Activated CD8-positive, alpha-beta memory T cell treated with anti-CD3 and anti-CD28 coated beads, Interleukin-2, amount 10 ng/mL, durations not matched to agents 7 days and 5 days (primary cell): ENCODE results near the gene TMPRSS6. TPM values are rescaled to one million over a fixed set of nuclear protein-coding genes. Genes with fewer than 3 reads are reported as not detected.
A peak's percentile ranks its signal among the peaks of the same experiment; 100 is the strongest.

Experiments
- ATAC-seq: fragments of 150-1000 bp; cut with Tn5 transposase; one replicate; pipeline ENCODE4 v1.10.0; 2021; ENCODE audit warnings: moderate library complexity
- CTCF ChIA-PET: fragments of 350-600 bp; sonication (Branson Sonifier 250); formaldehyde crosslinking; loops from one replicate; lab custom pipeline; 2021; ENCODE audit warnings: antibody characterized with exemption; lab: Charles Lee
- DNase-seq: peaks from one replicate; pipeline ENCODE4 v3.0.0-alpha.2; 2020
- H3K27ac Mint-ChIP-seq: one replicate; pipeline ENCODE4 v1.8.0; 2021; ENCODE audit warnings: mild to moderate bottlenecking, mixed read lengths
- H3K27me3 Mint-ChIP-seq: one replicate; pipeline ENCODE4 v1.8.0; 2021; ENCODE audit warnings: mixed read lengths
- H3K36me3 Mint-ChIP-seq: one replicate; pipeline ENCODE4 v1.8.0; 2021; ENCODE audit warnings: mild to moderate bottlenecking, mixed read lengths
- H3K4me1 Mint-ChIP-seq: one replicate; pipeline ENCODE4 v1.8.0; 2021; ENCODE audit warnings: mixed read lengths
- H3K4me3 Mint-ChIP-seq: one replicate; pipeline ENCODE4 v1.8.0; 2021; ENCODE audit warnings: mild to moderate bottlenecking, moderate library complexity, mixed read lengths
- H3K9me3 Mint-ChIP-seq: one replicate; pipeline ENCODE4 v1.8.0; 2022; ENCODE audit warnings: low read depth, mixed read lengths
- total RNA-seq, 2 experiments: library from RNA; stranded (reverse); gene quantifications; one replicate each; pipeline ENCODE4 v1.2.3, GENCODE V29; 2021

The TMPRSS6 gene
- total RNA-seq, 2 experiments from 2014 or later: 1.3 to 3.3 TPM

DNA sequence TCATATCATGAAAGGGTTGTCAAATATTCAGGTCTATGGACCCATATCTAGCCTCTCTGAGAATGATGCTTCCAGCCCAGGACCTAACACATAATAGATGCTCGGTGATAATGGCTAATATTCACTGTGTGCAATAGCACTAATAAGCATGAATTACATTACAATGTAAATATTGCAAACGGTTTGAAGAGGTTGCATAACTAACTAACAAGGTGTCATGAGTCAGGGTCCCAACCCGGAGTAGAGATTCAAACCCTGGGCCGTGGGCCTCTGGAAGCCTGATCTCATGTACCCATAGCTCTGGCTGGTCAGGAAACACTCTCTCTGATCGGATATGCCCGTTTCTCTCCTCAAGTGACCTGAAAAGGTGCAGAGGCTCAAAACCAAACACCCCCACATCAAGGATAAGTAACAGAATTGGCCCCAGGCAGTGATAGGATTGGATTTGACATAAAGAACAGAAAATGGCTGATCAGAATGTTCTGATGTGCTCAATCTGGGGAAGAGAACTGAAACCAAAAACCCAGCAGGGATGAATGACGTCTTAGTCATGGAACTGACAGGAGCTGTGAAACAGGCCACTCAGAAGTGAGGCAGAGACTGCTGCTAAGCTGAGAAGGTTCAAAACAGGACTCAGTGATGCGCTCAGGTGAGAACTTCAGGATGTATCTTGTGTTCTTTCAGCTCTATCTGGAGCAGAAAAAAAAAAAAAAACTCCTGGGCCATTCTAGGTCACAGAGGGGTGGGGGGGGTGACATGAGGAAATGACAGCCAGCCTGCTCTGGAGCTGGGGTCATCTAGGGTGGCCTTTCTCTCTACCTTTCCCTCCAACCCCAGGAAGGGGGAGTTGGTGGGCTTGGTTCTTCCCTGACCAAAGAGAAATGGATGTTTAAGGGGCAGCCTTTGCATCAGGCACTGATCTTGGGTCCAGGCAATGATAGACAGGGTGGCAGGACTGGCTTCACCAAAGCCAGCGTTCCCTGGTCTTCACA lies 64.6 kb downstream of the TMPRSS6 start:
- Mint-ChIP-seq H3K4me3 (no peak overlapping the region), H3K9me3 (no peaks in the 10 kb centered on the region), H3K27me3 (peaks cover 11% of the 10 kb centered on the region), H3K36me3 (no peaks in the 10 kb centered on the region), H3K4me1 (peaks cover 26% of the 10 kb centered on the region), H3K27ac (no peak overlapping the region)
- ATAC-seq (no peak), DNase-seq (no peak)
- CTCF ChIA-PET: interaction anchor here (0.6 to 5.5 kb wide), 29 partner anchors 13 to 516 kb away, joined by 3 to 48 read pairs (median 4); partner anchors contain the start of genes EIF3D, MPST, RAC2 and TST

DNA sequence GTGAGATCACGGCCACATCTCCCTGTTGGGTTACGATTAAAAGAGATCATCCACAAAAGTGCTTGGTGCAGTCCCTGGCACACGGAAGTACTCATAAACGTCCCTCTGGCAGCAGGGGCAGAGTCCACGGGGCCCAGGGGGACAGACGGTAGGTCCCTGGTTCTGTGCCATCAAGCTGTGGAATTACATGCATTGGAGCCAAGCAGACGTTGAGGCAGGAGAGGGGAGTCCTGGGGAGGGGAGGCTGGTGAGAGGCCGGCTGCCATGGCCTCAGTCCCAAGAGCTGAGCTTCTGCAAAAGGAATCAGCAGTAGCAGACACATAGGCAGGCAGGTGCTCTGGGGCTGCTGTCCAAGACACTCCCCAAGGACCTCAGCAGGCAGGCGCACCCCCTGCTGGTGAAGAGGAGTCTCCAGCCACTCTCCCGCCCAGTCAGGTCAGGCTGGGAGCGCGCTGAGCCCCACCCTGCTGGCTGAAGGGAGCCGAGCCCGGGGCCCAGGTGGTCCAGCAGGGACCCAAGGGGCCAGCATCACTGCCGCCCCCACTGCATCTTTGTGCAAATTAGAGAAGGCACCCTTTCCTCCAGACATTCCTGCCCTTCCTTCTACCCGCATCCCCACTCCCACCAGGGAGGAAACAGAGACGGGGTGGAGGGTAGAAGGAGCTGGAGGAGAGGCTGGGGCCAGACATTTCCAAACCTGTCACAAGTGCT lies 65.5 kb downstream of the TMPRSS6 start:
- Mint-ChIP-seq H3K36me3 (no peaks in the 10 kb centered on the region), H3K9me3 (no peaks in the 10 kb centered on the region), H3K27ac (no peak overlapping the region), H3K27me3 (peaks cover 20% of the 10 kb centered on the region), H3K4me1 (peaks cover 26% of the 10 kb centered on the region), H3K4me3 (no peak overlapping the region)
- ATAC-seq (peak; percentile 92), DNase-seq (peak; percentile 78)
- CTCF ChIA-PET: interaction anchor here (0.6 to 5.5 kb wide), 30 partner anchors 8 to 287 kb away, joined by 3 to 48 read pairs (median 4); partner anchors contain the start of genes KCTD17, MPST, RAC2 and TST

DNA sequence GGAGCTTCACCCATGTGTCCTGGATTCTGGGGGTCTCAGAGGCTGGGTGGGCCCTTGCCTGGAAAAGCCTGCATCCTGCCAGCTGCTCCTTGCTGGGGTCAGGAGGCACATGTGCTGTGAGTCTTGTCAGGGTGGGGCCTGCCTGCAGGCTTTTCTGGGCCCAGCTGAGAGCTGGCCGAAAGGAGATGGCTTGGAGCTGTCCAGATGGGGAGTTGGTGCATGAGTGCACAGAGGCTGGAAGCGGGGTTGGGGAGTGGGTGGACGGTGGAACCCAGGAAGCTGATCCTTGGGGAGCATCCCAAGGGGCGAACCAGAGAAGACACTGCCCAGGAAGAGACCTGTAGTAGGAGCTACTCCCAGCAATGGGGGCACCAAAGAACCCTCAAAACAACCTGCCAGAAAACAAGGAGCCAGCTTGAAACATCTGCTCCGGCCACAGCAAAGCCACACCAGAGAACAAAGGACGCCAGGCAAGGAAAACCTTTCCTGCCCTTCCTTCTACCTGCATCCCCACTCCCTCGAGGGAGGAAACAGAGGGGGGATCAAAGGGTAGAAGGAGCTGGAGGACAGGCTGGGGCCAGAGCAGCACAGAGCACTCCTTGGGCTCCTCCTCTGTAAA lies 66.2 kb downstream of the TMPRSS6 start:
- H3K9me3 Mint-ChIP-seq: no peaks in the 10 kb centered on the region
- H3K36me3 Mint-ChIP-seq: no peaks in the 10 kb centered on the region
- ATAC-seq (no peak), DNase-seq (no peak)
- peaks cover 26% of the 10 kb centered on the region for H3K4me1 Mint-ChIP-seq
- no peak overlapping the region for H3K27ac Mint-ChIP-seq
- H3K4me3 Mint-ChIP-seq: no peak overlapping the region
- peaks cover 21% of the 10 kb centered on the region for H3K27me3 Mint-ChIP-seq
- CTCF ChIA-PET: interaction anchor here (0.7 to 5.5 kb wide), 18 partner anchors 8 to 286 kb away, joined by 3 to 48 read pairs (median 5); partner anchors contain the start of genes KCTD17, MPST, RAC2 and TST

DNA sequence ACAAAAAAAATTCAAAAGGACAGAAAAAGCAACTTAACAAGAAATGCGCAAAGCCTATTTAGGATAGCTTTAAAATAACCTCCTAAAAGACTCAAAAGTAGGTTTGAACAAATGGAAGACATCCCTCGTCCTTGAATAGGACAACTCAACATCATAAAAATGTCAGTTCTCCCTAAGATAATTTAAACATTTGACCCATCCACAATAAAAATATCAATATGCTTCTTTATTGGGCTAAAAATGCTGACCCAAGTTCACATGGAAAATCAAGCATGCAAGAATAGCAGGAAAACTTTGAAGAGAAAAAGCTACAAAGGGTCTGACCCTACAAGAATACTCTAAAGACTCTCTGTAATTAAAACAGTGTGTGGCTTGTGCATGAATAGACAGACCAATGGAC lies 70.0 kb downstream of the TMPRSS6 start:
- H3K27ac Mint-ChIP-seq: no peak overlapping the region
- H3K36me3 Mint-ChIP-seq: no peaks in the 10 kb centered on the region
- DNase-seq (no peak), ATAC-seq (no peak)
- CTCF ChIA-PET: interaction anchor here (1.0 kb wide), 1 partner anchor 18 kb away, joined by 3 read pairs; no protein-coding TSS in a partner anchor
- H3K4me1 Mint-ChIP-seq: peaks cover 13% of the 10 kb centered on the region
- no peaks in the 10 kb centered on the region for H3K9me3 Mint-ChIP-seq
- no peak overlapping the region for H3K4me3 Mint-ChIP-seq
- peaks cover 45% of the 10 kb centered on the region for H3K27me3 Mint-ChIP-seq

DNA sequence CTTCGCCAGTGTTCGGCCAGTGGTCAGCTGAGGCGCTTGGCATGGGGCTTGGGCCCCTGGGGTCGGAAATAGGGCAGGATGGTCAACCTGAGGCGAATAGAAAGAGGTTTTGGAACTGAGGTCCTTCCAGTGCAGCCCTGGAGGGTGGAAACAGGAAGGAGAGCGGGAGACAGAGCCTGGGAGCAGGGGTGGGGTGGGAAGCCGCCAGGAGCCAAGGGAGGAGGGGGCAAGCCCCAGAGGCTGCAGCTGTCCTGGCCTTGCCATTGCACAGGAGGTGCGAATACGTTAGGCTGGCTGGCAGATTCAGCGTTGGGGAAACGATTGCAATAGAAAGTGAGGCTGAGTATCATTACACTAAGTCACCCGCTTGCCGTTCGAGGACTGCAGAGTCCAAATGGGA lies 71.8 kb downstream of the TMPRSS6 start:
- H3K27ac Mint-ChIP-seq: no peak overlapping the region
- H3K4me1 Mint-ChIP-seq: peaks cover 9% of the 10 kb centered on the region
- peaks cover 45% of the 10 kb centered on the region for H3K27me3 Mint-ChIP-seq
- CTCF ChIA-PET: no interaction called here
- H3K9me3 Mint-ChIP-seq: no peaks in the 10 kb centered on the region
- no peak for DNase-seq
- no peaks in the 10 kb centered on the region for H3K36me3 Mint-ChIP-seq
- ATAC-seq: no peak
- no peak overlapping the region for H3K4me3 Mint-ChIP-seq

DNA sequence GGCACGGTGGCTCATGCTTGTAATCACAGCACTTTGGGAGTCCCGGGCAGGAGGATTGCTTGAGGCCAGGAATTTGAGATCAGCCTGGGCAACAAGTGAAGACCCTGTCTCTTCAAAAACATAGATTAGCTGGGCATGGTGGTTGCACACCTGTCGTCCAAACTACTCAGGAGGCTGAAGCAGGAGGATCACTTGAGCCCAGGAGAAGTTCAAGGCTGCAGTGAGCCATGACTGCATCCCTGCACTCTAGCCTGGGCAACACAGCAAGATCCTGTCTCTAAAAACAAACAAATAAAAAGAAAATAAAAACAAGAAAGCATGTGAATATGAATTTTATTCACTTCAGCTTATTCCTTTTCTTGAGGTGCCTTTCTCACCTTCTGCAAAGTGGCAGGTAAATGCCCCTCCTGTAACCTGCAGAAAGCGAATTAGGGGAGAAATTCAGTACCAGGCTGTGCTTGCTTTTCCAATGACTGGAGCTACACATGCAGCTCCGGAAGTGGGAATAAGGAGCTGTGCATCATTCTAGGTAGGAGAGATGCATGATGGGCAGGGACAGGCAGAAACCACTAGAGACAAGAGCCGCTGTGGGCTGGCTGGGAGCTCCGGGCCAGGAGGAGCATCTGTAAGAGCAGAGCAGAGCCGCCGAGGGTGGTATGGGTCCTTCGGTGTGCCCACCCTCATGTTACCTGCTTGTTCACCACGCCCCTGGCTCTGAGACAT lies 72.7 kb downstream of the TMPRSS6 start:
- H3K27ac Mint-ChIP-seq: no peak overlapping the region

DNA sequence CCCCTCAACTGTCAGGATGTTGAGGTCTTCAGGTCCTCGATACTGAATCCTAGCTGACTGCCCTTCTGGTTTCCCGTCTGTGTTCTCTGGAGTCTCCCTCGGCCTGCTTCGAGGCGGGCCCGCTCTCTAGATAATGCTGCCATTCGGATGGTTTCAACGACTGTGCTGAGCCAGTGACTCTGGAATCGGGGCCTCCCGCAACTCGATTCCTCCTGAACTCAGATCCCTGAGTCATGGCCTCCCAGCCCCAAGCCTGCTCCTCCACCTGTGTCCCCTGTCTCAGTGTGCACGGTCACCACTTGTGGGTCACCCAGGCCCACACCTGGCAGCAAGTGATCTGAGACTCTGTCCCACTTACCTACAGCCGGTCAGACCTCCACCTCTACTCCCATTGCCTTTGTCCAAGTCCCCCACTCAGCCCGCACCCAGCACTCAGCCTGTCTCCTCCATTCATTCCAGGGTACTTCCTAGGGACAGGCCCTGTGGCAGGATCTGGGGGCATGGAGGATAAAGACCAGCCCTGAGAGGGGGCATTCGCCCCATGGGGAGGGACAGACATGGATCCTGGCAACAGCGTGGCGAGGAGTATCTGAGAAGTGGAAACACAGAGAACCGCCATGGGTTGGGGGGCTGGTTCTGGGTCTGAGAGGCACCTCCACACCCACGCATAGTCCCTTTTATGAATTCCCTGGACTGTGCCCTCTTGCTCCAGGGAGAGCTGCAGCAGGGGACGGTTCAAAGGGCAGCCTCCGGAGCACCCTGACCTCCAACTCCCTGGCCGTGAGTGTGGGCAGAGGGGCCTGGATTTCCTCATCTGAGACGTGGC lies 75.7 kb downstream of the TMPRSS6 start:
- DNase-seq (no peak), ATAC-seq (no peak)
- CTCF ChIA-PET: interaction anchor here (0.8 kb wide), 1 partner anchor 20 kb away, joined by 3 read pairs; no protein-coding TSS in a partner anchor
- H3K9me3 Mint-ChIP-seq: no peaks in the 10 kb centered on the region
- H3K4me1 Mint-ChIP-seq: no peaks in the 10 kb centered on the region
- peaks cover 24% of the 10 kb centered on the region for H3K27me3 Mint-ChIP-seq
- no peak overlapping the region for H3K4me3 Mint-ChIP-seq
- H3K27ac Mint-ChIP-seq: no peak overlapping the region
- no peaks in the 10 kb centered on the region for H3K36me3 Mint-ChIP-seq

More for the DNA sequence above, 72.7 kb downstream of the TMPRSS6 start:
- H3K9me3 Mint-ChIP-seq: no peaks in the 10 kb centered on the region
- no peak for DNase-seq
- H3K4me3 Mint-ChIP-seq: no peak overlapping the region
- ATAC-seq: no peak
- CTCF ChIA-PET: interaction anchor here (0.7 kb wide), 1 partner anchor 162 kb away, joined by 4 read pairs; no protein-coding TSS in a partner anchor
- no peaks in the 10 kb centered on the region for H3K36me3 Mint-ChIP-seq
- peaks cover 9% of the 10 kb centered on the region for H3K4me1 Mint-ChIP-seq
- peaks cover 45% of the 10 kb centered on the region for H3K27me3 Mint-ChIP-seq

DNA sequence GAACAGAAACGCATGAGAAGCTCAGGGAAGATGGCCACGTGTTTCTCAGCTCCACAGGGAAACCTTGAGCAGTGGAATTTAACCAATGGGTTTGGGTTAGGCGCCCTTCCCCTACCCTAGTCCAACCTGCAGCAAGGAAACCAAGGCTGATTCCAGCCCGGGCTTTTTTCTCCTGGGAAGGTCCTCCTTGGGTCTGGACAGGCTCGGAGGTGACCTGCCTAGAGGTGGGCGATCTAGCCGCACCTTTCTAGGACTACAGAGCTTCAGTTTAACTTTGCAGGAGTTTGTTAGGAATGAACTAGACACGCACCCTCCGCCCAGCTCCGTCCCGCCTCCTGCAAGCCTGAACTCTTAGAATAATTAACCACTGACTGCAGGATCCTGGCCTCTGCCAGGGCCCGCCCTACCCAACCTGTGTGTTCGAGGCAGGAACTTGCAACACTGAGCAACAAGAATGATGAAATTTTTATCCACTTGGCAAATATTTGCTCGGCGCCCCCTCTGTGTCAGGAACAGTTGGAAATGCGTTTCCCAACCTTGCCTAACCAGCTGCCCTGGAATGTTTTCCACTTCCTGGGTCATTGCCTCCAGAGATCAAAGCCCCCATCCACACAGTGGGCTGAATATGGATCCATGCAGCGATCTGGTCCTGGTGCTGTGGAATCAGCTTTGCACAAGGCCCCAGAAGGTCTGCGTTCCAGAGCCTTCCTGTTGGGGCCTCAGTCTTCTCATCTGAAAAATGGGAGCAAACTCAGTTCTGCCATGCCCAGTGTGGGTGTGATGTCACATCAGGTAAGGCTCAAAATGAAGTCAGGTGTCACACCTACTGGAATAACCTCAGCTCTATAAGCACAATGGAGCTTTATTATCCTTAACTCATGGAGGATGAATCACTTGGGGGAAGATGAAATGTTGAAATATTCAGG lies 76.7 kb downstream of the TMPRSS6 start:
- H3K36me3 Mint-ChIP-seq: no peaks in the 10 kb centered on the region
- H3K4me3 Mint-ChIP-seq: no peak overlapping the region
- no peak overlapping the region for H3K27ac Mint-ChIP-seq
- CTCF ChIA-PET: interaction anchor here (0.6 to 3.6 kb wide), 3 partner anchors 11 to 19 kb away, joined by 3 to 19 read pairs (median 3); no protein-coding TSS in a partner anchor
- DNase-seq (no peak), ATAC-seq (no peak)
- H3K27me3 Mint-ChIP-seq: peaks cover 24% of the 10 kb centered on the region
- H3K4me1 Mint-ChIP-seq: no peaks in the 10 kb centered on the region
- no peaks in the 10 kb centered on the region for H3K9me3 Mint-ChIP-seq

DNA sequence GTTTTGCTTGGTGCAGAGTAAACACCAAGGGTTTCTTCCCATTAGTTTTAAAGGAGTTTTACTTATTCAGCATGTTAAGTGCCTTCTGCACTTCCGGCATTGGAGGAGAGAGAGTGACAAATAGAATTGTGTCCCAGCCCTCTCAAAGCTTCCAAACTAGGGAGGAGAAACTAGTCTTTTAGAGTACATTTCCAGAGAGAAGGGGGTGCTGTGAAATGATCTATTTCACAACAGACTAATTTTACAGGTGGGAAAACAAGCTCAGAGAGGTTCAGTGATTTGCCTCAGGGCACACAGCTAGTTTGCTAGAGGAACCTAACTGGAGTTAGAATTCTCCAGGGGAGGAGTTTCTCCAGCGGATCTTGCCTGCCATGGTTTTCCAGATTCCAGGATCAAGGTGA lies 77.4 kb downstream of the TMPRSS6 start:
- DNase-seq (no peak), ATAC-seq (no peak)
- peaks cover 19% of the 10 kb centered on the region for H3K27me3 Mint-ChIP-seq
- H3K36me3 Mint-ChIP-seq: no peaks in the 10 kb centered on the region
- no peak overlapping the region for H3K27ac Mint-ChIP-seq
- CTCF ChIA-PET: interaction anchor here (0.6 to 3.6 kb wide), 3 partner anchors 11 to 15 kb away, joined by 3 to 19 read pairs (median 5); no protein-coding TSS in a partner anchor
- H3K4me1 Mint-ChIP-seq: no peaks in the 10 kb centered on the region
- no peak overlapping the region for H3K4me3 Mint-ChIP-seq
- H3K9me3 Mint-ChIP-seq: no peaks in the 10 kb centered on the region

DNA sequence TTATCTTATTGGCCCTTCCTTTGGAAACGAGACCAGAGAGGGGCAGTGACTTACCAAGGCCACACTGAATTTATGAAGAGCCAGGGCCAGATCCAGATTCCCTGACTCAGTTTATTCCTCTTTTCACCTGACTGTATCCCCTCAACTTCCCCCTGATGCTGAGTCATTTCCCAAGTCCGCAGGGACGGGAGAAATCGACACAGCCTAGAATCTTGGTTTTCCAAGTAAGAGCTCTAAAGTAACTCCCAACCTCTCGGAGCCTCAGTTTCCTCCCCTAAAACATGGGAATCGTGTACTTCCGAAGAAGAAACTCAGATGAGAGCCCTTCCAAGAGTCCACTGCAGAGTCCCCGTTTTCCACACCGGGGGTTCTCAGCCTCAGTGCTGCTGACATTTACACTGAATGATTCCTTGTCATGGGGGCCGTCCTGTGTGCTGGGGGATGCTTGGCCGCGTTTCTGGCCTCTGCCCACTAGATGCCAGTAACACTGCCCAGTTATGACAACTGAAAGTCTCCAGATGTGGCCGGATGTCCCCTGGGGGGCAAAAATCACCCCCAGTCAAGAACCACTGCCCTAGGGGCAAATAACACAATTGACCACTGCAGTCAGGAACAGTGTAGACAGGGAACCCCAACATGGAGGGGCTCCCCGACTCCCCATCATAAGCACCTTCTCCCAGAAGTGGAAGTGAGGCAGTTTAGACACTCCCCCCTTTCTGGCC lies 78.8 kb downstream of the TMPRSS6 start:
- Mint-ChIP-seq H3K4me1 (no peaks in the 10 kb centered on the region), H3K4me3 (no peak overlapping the region), H3K27me3 (peaks cover 12% of the 10 kb centered on the region), H3K27ac (no peak overlapping the region), H3K9me3 (no peaks in the 10 kb centered on the region), H3K36me3 (no peaks in the 10 kb centered on the region)
- CTCF ChIA-PET: interaction anchor here (0.7 to 3.6 kb wide), 6 partner anchors 10 to 175 kb away, joined by 3 to 19 read pairs (median 4); partner anchors contain the start of gene KCTD17
- ATAC-seq: no peak
- no peak for DNase-seq
